CD4-positive, alpha-beta T cell treated with Interleukin-21 for 1 hour (primary cell): ENCODE results near the gene ACTL10.

Experiments
- DNase-seq: peaks from one replicate; pipeline ENCODE4 v3.0.0-alpha.2; 2020

The ACTL10 gene

GRCh38 chr20:33664762-33665144 is 2.0 kb upstream of the ACTL10 start:
- no peak for DNase-seq

GRCh38 chr20:33667245-33667675 is 517 bp downstream of the ACTL10 start:
- DNase-seq, result peak; percentile 44

- DNase-seq, result peak; percentile 78
Observed at GRCh38 chr20:33667676-33668465, 1.1 kb downstream of the ACTL10 start.

- no peak for DNase-seq
Observed at GRCh38 chr20:33668466-33669155, 1.9 kb downstream of the ACTL10 start.

GRCh38 chr20:33669224-33669623 is 2.5 kb downstream of the ACTL10 start:
- no peak for DNase-seq

- no peak for DNase-seq
Observed at GRCh38 chr20:33669873-33670640, 3.3 kb downstream of the ACTL10 start.

GRCh38 chr20:33670715-33671499 is 4.2 kb downstream of the ACTL10 start:
- no peak for DNase-seq

- DNase-seq, result no peak
Observed at GRCh38 chr20:33671573-33672288, 5.0 kb downstream of the ACTL10 start.

GRCh38 chr20:33672426-33673113 is 5.8 kb downstream of the ACTL10 start:
- DNase-seq, result no peak

- no peak for DNase-seq
Observed at GRCh38 chr20:33673114-33673409, 6.3 kb downstream of the ACTL10 start.

GRCh38 chr20:33673410-33674293 is 6.9 kb downstream of the ACTL10 start:
- DNase-seq, result no peak

- DNase-seq, result peak; percentile 70
Observed at GRCh38 chr20:33674294-33675135, 7.8 kb downstream of the ACTL10 start, which contains the start of gene NECAB3. NECAB3 (minus strand) TSS chr20:33674428; CDS start chr20:33674352, 76 bp downstream.

- DNase-seq, result no peak
Observed at GRCh38 chr20:33675136-33675959, 8.6 kb downstream of the ACTL10 start.

- DNase-seq, result no peak
Observed at GRCh38 chr20:33676121-33676520, 9.4 kb downstream of the ACTL10 start.

GRCh38 chr20:33676652-33677645 is 10.2 kb downstream of the ACTL10 start:
- DNase-seq, result no peak

- no peak for DNase-seq
Observed at GRCh38 chr20:33677991-33678702, 11.4 kb downstream of the ACTL10 start.
